GM19099 (cell line): ENCODE measurements around the gene RNF103.

Experiments
- POLR2A ChIP-seq: IDR thresholded peaks from 3 replicates; pipeline ENCODE4 v1.6.1; 2011; ENCODE audit warnings: low read depth; ENCODE audit not compliant: insufficient read length; ENCODE audit errors: extremely low read depth

The RNF103 gene

DNA sequence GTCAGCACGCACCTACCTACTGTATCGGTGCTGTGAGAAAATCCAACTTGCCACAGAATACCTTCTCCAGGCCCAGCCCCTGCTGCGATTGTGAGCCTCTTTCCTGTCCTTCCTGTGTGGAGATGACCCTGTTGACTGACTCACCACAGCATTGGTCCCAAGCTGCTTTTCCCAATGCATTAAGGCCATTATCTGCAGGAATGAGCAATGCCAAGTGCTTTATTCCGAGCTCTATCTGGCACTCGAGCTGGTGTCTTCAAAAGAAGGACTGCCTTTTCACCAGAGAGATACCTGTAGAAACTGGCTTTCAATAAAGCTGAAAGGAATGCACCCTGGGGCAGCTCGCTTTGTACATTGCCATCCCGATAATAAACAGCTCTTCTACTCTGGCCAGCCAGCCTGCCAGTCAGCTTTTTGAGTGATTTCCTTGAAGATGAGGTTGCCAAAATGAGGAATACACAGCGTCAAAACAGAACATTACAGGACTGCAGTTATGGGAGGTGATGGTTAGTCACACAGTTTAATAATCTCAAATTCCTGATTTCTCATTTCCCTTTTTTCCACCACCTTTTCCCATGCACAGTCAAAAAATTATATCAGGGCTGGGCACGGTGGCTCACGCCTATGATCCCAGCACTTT lies 8.3 kb upstream of the RNF103 start:
- TF ChIP-seq POLR2A = no peak

GRCh38 chr2:86628091-86628522 lies 4.4 kb upstream of the RNF103 start:
- no peak for TF ChIP-seq POLR2A

DNA sequence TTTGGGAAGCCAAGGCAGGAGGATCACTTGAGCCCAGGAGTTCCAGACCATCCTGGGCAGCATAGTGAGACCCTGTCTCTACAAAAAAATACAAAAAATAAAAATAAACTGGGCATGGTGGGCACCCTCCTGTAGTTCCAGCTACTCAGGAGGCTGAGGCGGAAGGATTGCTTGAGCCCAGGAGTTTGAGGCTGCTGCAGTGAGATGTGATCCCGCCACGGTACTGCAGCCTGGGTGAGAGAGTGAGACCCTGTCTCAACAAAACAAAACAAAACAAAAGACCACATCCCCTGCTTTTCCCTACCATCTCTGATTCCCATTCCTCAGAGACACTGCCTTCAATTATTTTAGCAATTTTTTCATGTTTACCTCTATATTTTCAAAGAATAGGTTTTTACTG lies 3.9 kb upstream of the RNF103 start:
- no peak for TF ChIP-seq POLR2A

DNA sequence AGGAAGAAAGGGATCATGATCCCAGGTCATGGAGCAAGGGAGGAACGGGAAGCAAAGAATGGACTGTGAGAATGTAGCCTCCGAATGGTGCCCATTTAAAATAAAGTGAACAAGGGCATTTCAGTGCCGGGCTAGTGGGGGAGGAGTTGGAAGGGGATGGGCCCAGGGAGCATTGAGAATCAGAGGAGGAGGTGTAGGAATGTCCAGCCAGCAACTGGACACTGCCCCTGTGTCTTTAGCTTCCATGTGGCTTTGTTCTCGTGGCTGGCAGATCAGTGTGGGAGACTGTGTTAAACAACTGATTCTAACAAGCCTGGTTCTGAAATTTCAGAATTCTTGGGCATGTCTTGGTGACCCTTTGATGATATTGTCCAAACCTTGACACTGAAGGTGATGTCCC lies 1.4 kb upstream of the RNF103 start:
- TF ChIP-seq POLR2A = no peak

GRCh38 chr2:86624267-86624547 lies 542 bp upstream of the RNF103 start:
- TF ChIP-seq POLR2A = no peak

DNA sequence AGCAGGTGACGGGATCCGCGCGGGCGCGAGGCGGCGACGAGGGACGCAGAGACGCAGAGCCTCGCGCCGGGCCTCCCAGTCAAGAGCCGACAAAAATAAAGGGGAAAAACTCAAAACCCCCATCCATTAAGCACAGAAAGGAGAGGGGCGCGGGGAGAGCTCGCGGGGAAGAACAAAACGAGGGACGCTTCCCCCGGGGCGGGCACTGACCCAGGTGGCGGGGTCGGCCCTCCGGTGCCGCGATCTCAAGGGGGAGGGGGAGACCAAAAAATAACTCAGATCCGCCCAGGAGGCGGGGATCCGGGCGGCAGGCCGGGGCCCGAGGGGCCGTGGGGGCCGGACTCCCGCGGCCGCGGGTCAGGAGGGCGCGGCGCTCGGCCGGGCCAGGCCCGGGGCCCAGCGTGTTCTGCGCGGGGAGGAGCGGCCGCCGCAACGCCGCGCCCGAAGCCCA lies 597 bp downstream of the RNF103 start:
- TF ChIP-seq POLR2A = no peak

DNA sequence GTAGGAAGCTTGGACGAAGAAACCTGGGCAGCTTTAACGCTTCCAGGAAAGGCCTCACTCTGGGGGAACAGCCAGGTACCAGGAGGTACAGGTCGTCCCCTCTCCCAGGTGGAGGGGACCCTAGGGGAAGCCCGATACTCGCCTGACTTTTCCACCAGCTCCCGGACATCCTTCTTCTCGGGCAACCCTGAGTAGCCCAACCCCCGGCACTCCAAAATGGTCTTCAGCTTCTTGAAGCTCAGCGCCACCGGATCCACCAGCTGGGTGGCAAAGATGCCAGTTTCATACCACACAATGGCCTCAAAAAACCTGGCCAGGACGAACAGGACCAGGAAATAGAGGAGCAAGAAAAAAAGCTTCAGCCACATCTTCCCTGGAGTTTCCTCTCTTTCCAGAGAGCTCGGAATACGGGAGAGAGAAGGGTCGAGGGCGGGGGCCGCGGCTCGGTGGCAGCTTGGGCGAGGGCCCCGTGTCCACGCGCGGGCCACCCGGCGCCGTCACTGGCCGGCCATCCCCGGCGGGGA lies 1.1 kb downstream of the RNF103 start:
- no peak for TF ChIP-seq POLR2A

DNA sequence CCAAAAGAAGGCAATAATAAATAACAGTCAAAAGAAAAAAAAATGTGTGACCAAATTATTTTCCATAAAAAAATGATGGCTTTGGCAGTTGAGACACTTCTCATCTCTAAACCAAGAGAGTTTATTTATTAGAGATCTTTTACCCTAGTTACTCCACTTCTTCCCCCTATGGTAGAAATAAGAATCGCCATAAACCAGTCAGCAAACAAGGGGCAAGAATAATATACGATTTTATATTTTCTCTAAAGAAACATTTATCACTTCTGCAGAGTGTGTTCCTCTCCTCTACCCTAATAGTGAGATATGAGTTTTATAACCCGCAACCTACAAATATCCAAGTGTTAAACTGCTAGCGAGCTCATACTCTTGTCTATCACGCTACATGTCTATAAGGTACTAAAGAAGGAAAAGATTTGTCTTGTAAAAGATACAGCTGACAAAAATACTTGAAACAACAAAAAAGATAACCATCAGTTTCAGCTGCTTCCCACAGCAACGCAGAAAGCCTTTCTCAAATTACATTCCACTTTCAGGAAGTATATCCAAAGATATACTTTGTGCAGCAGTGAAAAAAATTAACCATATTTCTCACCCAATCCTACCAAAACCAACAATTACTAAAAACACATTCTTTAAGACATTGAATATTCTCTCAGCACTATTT lies 2.3 kb downstream of the RNF103 start:
- no peak for TF ChIP-seq POLR2A

- TF ChIP-seq POLR2A = no peak
Observed at GRCh38 chr2:86617738-86618137, 5.9 kb downstream of the RNF103 start.

DNA sequence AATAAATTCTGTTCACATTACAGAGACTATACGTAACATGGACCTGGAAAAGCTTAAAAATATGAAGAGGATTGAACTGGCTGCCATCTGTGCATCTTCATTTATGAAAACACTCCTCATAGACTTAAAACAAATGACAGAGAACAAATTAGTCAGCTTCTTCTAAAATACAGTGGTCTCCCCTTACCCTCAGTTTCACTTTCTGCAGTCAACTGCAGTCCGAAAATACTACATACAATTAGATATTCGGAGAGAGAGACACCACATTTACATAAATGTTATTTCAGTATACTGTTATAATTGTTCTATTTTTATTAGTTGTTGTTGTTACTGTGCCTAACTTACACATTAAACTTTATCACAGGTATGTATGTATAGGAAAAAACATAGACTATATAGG lies 6.5 kb downstream of the RNF103 start:
- TF ChIP-seq POLR2A = no peak

- TF ChIP-seq POLR2A = no peak
Observed at GRCh38 chr2:86616502-86616901, 7.2 kb downstream of the RNF103 start.

GRCh38 chr2:86615596-86615995 lies 8.1 kb downstream of the RNF103 start:
- TF ChIP-seq POLR2A = no peak

DNA sequence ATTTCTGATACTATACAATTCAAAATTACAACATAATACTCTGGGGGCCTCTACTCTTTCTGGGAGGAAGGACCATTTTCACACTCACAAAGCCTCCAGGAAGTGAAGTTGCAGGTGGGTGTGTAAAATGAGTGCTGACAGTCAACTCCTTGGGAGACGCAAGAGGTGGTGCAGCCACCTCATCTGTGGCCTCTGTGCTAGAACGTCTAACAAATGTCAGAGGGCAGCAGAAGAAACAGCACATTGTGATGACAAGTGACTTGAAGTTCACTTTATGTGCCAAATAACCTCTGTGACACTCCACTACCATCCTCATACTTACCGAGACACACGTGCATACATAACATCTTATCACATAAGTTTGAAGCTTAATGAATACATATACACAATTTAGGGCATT lies 10.2 kb downstream of the RNF103 start:
- TF ChIP-seq POLR2A = no peak

- TF ChIP-seq POLR2A = no peak
Observed at GRCh38 chr2:86610871-86611270, 12.8 kb downstream of the RNF103 start.

GRCh38 chr2:86608832-86609410 lies 14.7 kb downstream of the RNF103 start:
- no peak for TF ChIP-seq POLR2A

DNA sequence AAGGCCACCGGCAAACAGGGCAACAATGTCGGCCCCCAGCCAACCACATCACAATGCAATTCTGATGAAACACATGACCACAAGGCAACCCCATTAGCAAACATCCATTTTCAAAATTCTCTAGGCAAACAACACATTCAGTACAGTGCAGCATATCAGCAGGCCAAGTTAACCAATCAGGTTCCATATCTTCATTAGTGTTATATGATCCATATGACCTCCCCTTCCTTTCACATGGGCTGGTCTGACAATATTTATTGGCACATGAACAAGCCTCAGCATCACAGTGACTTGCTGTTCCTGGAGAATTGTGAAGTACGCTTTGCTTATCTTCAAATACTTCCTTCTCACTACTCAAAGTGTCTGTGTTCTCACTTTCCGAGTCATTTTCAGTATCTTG lies 19.8 kb downstream of the RNF103 start:
- no peak for TF ChIP-seq POLR2A
